ENCODE measurements around the gene BPIFB4.

Gene BPIFB4

GRCh38 chr20:33079259-33079658 is at the start of gene BPIFB4:
TSS of gene BPIFB4 (plus strand) at chr20:33079643. CDS start at chr20:33081527, 1,884 bp downstream.
- Histone ChIP-seq H3K4me3 (ENCODE audit: low read depth, low read length) (no peak within 1 kb of the TSS), H3K4me1 (ENCODE audit: control insufficient read depth, insufficient read depth, low read length) (no peaks in the 10 kb centered on the region), H3K9me3 (ENCODE audit: control insufficient read depth, insufficient read depth, low read length) (no peaks in the 10 kb centered on the region), H3K36me3 (ENCODE audit: control insufficient read depth, insufficient read depth, low read length) (no peaks in the 10 kb centered on the region), H3K27me3 (ENCODE audit: control insufficient read depth, insufficient read depth, low read length) (no peaks in the 10 kb centered on the region), H3K9ac (ENCODE audit: low read depth, low read length) (no peak within 1 kb of the TSS)

- Histone ChIP-seq H3K9ac (ENCODE audit: low read depth, low read length) (no peak overlapping the region), H3K27me3 (ENCODE audit: control insufficient read depth, insufficient read depth, low read length) (no peaks in the 10 kb centered on the region), H3K4me1 (ENCODE audit: control insufficient read depth, insufficient read depth, low read length) (no peaks in the 10 kb centered on the region), H3K9me3 (ENCODE audit: control insufficient read depth, insufficient read depth, low read length) (no peaks in the 10 kb centered on the region), H3K36me3 (ENCODE audit: control insufficient read depth, insufficient read depth, low read length) (no peaks in the 10 kb centered on the region), H3K4me3 (ENCODE audit: low read depth, low read length) (no peak overlapping the region)
Measured at GRCh38 chr20:33030076-33030475, 49.4 kb upstream of the BPIFB4 start.

DNA sequence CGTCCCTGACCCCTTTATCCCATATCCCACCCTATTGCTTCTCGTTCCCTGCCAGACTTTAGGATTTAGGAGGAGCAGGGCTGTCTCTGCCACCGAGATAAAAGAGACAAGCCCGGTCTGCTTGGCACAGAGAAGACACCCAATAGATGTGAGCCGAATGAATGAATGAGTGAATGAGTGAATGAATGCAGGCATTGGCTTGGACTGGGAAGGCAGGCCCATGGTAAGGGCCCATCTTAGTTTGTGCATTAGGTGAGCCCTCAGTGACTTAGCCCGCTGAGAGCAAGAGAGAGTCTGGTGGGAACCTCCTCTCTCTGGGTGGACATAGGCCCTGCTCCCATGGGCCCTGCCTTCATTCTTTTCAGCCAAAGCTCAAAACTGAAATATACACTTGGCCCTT is 48.9 kb upstream of the BPIFB4 start:
- no peak overlapping the region for H3K9ac ChIP-seq (ENCODE audit: low read depth, low read length)

DNA sequence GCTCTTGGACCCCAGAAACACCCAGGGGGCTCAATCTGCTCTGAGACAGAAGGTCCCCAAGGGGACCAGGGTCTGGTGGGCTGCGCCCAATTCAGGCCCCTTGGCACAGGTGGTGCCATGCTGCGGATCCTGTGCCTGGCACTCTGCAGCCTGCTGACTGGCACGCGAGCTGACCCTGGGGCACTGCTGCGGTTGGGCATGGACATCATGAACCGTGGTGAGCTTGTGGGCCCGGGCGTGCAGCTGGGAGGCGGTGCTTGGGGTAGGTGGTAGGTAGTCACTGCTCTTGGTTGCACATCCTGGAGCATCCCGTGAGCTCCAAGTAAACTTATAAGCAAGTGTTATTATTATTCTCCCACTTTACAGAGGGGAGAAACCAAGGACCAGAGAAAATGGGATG is 47.9 kb upstream of the BPIFB4 start, which contains the start of gene BPIFB6:
BPIFB6 (plus strand) TSS at position 118 of the 400 bp plus-strand sequence; CDS start at position 118, 0 bp downstream.
- Histone ChIP-seq H3K9ac (ENCODE audit: low read depth, low read length) (no peak within 1 kb of the TSS), H3K4me1 (ENCODE audit: control insufficient read depth, insufficient read depth, low read length) (no peaks in the 10 kb centered on the region), H3K36me3 (ENCODE audit: control insufficient read depth, insufficient read depth, low read length) (no peaks in the 10 kb centered on the region), H3K4me3 (ENCODE audit: low read depth, low read length) (no peak within 1 kb of the TSS), H3K9me3 (ENCODE audit: control insufficient read depth, insufficient read depth, low read length) (no peaks in the 10 kb centered on the region), H3K27me3 (ENCODE audit: control insufficient read depth, insufficient read depth, low read length) (no peaks in the 10 kb centered on the region)

More for the DNA sequence above, 48.9 kb upstream of the BPIFB4 start:
- Histone ChIP-seq H3K36me3 (ENCODE audit: control insufficient read depth, insufficient read depth, low read length) (no peaks in the 10 kb centered on the region), H3K4me3 (ENCODE audit: low read depth, low read length) (no peak overlapping the region), H3K9me3 (ENCODE audit: control insufficient read depth, insufficient read depth, low read length) (no peaks in the 10 kb centered on the region), H3K4me1 (ENCODE audit: control insufficient read depth, insufficient read depth, low read length) (no peaks in the 10 kb centered on the region), H3K27me3 (ENCODE audit: control insufficient read depth, insufficient read depth, low read length) (no peaks in the 10 kb centered on the region)

- no peaks in the 10 kb centered on the region for H3K27me3 ChIP-seq (ENCODE audit: control insufficient read depth, insufficient read depth, low read length)
- no peaks in the 10 kb centered on the region for H3K9me3 ChIP-seq (ENCODE audit: control insufficient read depth, insufficient read depth, low read length)
Measured at GRCh38 chr20:33032555-33032954, 46.9 kb upstream of the BPIFB4 start.

DNA sequence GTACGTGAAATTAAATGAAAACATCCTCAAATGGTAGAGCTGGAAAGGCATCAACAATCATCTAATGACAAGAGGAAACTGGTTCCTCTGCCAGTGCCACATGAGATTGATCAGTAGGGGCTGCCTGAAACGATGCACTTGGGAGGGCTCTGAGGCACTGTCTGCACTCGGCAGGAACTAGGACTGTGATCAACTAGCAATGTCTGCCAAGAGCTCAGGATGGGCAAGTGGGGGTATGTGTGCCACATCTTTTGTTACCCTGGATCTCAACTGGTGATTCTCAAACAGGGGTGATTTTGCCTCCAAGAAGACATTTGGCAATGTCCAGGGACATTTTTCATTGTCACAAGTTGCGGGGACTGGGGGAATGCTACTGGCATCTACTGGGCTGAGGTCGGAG is 46.1 kb upstream of the BPIFB4 start:
- no peak overlapping the region for H3K4me3 ChIP-seq (ENCODE audit: low read depth, low read length)
- no peaks in the 10 kb centered on the region for H3K9me3 ChIP-seq (ENCODE audit: control insufficient read depth, insufficient read depth, low read length)
- H3K4me1 ChIP-seq (ENCODE audit: control insufficient read depth, insufficient read depth, low read length), result no peaks in the 10 kb centered on the region
- no peak overlapping the region for H3K9ac ChIP-seq (ENCODE audit: low read depth, low read length)
- no peaks in the 10 kb centered on the region for H3K27me3 ChIP-seq (ENCODE audit: control insufficient read depth, insufficient read depth, low read length)
- H3K36me3 ChIP-seq (ENCODE audit: control insufficient read depth, insufficient read depth, low read length), result no peaks in the 10 kb centered on the region

More at GRCh38 chr20:33032555-33032954, 46.9 kb upstream of the BPIFB4 start:
- no peaks in the 10 kb centered on the region for H3K36me3 ChIP-seq (ENCODE audit: control insufficient read depth, insufficient read depth, low read length)
- no peak overlapping the region for H3K4me3 ChIP-seq (ENCODE audit: low read depth, low read length)
- H3K9ac ChIP-seq (ENCODE audit: low read depth, low read length), result no peak overlapping the region
- H3K4me1 ChIP-seq (ENCODE audit: control insufficient read depth, insufficient read depth, low read length), result no peaks in the 10 kb centered on the region

DNA sequence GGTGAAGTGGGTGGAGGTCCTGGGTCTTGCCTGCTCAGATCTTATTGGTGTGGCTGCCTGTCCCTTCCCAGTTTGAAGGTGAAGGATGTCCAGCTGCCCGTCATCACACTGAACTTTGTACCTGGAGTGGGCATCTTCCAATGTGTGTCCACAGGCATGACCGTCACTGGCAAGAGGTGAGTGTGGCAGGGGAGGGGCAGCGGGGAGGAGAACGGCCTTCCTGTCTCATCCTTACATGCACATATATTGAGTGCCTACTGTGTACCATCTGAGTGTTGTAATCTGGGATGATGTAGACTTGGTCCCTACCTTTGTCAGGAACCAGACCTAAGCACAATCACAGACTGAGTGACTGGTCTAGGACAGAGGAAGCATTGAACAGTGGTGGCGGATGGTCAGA is 45.3 kb upstream of the BPIFB4 start:
- Histone ChIP-seq H3K9ac (ENCODE audit: low read depth, low read length) (no peak overlapping the region), H3K9me3 (ENCODE audit: control insufficient read depth, insufficient read depth, low read length) (no peaks in the 10 kb centered on the region), H3K27me3 (ENCODE audit: control insufficient read depth, insufficient read depth, low read length) (no peaks in the 10 kb centered on the region), H3K4me3 (ENCODE audit: low read depth, low read length) (no peak overlapping the region), H3K36me3 (ENCODE audit: control insufficient read depth, insufficient read depth, low read length) (no peaks in the 10 kb centered on the region), H3K4me1 (ENCODE audit: control insufficient read depth, insufficient read depth, low read length) (no peaks in the 10 kb centered on the region)

GRCh38 chr20:33034901-33035492 is 44.4 kb upstream of the BPIFB4 start:
- no peaks in the 10 kb centered on the region for H3K4me1 ChIP-seq (ENCODE audit: control insufficient read depth, insufficient read depth, low read length)

DNA sequence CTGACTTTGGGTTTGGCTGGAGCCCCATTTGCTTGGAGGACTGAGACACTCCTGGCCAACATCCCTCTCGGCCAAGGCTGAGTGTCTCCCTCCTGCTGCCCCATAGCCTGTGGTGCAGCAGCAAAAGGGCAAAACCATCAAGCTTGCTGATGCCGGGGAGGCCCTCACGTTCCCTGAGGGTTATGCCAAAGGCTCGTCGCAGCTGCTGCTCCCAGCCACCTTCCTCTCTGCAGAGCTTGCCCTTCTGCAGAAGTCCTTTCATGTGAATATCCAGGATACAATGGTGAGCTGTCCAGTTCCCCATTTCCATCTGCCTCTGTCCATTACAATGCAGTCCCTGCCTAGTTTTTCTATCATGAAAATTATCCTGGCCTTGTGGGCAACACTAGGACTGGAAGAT is 42.0 kb upstream of the BPIFB4 start:
- Histone ChIP-seq H3K9me3 (ENCODE audit: control insufficient read depth, insufficient read depth, low read length) (no peaks in the 10 kb centered on the region), H3K27me3 (ENCODE audit: control insufficient read depth, insufficient read depth, low read length) (no peaks in the 10 kb centered on the region), H3K9ac (ENCODE audit: low read depth, low read length) (no peak overlapping the region), H3K36me3 (ENCODE audit: control insufficient read depth, insufficient read depth, low read length) (no peaks in the 10 kb centered on the region), H3K4me1 (ENCODE audit: control insufficient read depth, insufficient read depth, low read length) (no peaks in the 10 kb centered on the region), H3K4me3 (ENCODE audit: low read depth, low read length) (no peak overlapping the region)

More at GRCh38 chr20:33034901-33035492, 44.4 kb upstream of the BPIFB4 start:
- no peaks in the 10 kb centered on the region for H3K9me3 ChIP-seq (ENCODE audit: control insufficient read depth, insufficient read depth, low read length)
- no peak overlapping the region for H3K4me3 ChIP-seq (ENCODE audit: low read depth, low read length)
- H3K9ac ChIP-seq (ENCODE audit: low read depth, low read length), result no peak overlapping the region
- no peaks in the 10 kb centered on the region for H3K27me3 ChIP-seq (ENCODE audit: control insufficient read depth, insufficient read depth, low read length)
- no peaks in the 10 kb centered on the region for H3K36me3 ChIP-seq (ENCODE audit: control insufficient read depth, insufficient read depth, low read length)

DNA sequence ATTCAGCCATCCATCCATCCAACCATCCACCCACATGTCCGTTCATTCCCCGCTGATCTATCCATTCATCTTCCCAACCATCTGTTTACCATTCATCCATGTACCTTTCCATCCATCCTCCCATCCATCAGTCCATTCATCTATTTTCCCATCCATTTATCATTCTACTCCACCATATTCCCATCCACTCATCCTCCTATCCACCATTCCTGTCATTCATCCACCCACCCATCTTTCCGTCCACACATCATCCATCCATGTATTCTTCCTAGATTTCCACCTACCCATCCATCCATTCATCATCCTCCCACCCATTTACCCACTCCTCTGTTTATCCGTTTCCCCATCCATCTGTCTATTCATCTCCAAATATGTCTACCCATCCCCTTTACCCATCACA is 41.2 kb upstream of the BPIFB4 start:
- Histone ChIP-seq H3K36me3 (ENCODE audit: control insufficient read depth, insufficient read depth, low read length) (no peaks in the 10 kb centered on the region), H3K9ac (ENCODE audit: low read depth, low read length) (no peak overlapping the region), H3K4me1 (ENCODE audit: control insufficient read depth, insufficient read depth, low read length) (no peaks in the 10 kb centered on the region), H3K4me3 (ENCODE audit: low read depth, low read length) (no peak overlapping the region), H3K9me3 (ENCODE audit: control insufficient read depth, insufficient read depth, low read length) (no peaks in the 10 kb centered on the region), H3K27me3 (ENCODE audit: control insufficient read depth, insufficient read depth, low read length) (no peaks in the 10 kb centered on the region)

- no peaks in the 10 kb centered on the region for H3K9me3 ChIP-seq (ENCODE audit: control insufficient read depth, insufficient read depth, low read length)
Measured at GRCh38 chr20:33042430-33042829, 37.0 kb upstream of the BPIFB4 start.

DNA sequence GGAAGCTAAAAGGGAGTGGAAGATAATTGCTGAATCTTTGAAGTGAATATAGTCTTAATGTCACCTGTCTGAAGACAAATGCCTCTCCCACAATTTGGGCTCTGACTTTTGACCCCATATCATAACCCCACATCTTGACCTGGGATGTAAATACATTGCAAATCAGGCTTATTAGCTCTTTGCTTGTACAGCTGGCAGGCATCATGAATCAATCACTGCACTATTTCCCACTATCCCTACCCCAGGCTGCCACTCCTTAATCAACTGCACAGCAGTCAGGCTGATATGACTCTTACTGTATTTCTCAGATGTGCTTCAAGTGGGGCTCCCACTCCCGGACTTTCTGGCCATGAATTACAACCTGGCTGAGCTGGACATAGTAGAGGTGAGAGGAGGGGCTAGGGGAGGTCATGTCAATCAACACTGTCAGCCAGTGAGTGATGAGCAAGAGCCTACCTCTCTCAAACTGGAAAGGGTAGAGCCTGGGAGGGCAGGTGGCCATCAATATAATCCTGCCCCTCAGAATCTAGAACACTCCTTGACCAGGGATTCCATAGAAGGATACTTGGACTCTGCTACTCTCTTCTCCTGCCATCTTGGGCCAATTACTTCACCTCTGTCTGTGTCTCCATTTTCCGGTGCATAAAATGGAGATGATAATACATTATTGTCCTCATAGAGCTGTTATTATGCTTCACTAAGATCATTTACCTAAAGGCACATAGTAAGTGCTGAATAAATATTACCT is 36.3 kb upstream of the BPIFB4 start:
- Histone ChIP-seq H3K4me1 (ENCODE audit: control insufficient read depth, insufficient read depth, low read length) (no peaks in the 10 kb centered on the region), H3K36me3 (ENCODE audit: control insufficient read depth, insufficient read depth, low read length) (no peaks in the 10 kb centered on the region), H3K27me3 (ENCODE audit: control insufficient read depth, insufficient read depth, low read length) (no peaks in the 10 kb centered on the region), H3K9me3 (ENCODE audit: control insufficient read depth, insufficient read depth, low read length) (no peaks in the 10 kb centered on the region), H3K9ac (ENCODE audit: low read depth, low read length) (no peak overlapping the region), H3K4me3 (ENCODE audit: low read depth, low read length) (no peak overlapping the region)

More at GRCh38 chr20:33042430-33042829, 37.0 kb upstream of the BPIFB4 start:
- Histone ChIP-seq H3K4me1 (ENCODE audit: control insufficient read depth, insufficient read depth, low read length) (no peaks in the 10 kb centered on the region), H3K9ac (ENCODE audit: low read depth, low read length) (no peak overlapping the region), H3K36me3 (ENCODE audit: control insufficient read depth, insufficient read depth, low read length) (no peaks in the 10 kb centered on the region), H3K4me3 (ENCODE audit: low read depth, low read length) (no peak overlapping the region), H3K27me3 (ENCODE audit: control insufficient read depth, insufficient read depth, low read length) (no peaks in the 10 kb centered on the region)
